ENCODE results near the gene AGMO.

AGMO gene

DNA sequence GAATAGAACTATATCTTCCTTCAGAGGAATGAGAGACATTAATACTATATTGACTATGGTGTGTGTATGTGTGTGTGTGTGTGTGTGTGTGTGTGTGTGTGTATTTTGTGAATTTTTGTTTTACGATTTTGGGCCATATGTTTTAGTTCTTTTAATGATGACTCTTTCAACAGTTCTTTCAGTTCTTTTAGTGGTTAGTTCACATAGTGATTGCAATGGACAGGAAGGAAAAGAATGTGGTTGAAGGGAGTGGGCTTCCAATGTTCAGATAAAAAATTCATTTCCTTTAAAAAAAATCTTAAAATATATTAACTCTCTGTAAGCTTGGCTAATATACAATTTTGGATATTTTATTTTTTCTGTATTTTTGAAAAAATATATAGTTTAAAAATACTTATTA, 343.6 kb downstream of the AGMO start:
- no peak for DNase-seq (ENCODE audit: low spot score)

- DNase-seq (ENCODE audit: low spot score), result no peak
These were observed 346.2 kb downstream of the AGMO start for GRCh38 chr7:15215616-15216015.

- DNase-seq (ENCODE audit: low spot score), result no peak
These were observed 346.8 kb downstream of the AGMO start for GRCh38 chr7:15214976-15215375.

GRCh38 chr7:15213093-15213492, 348.7 kb downstream of the AGMO start:
- DNase-seq (ENCODE audit: low spot score), result no peak

GRCh38 chr7:15209429-15209828, 352.4 kb downstream of the AGMO start:
- no peak for DNase-seq (ENCODE audit: low spot score)

- DNase-seq (ENCODE audit: low spot score), result no peak
These were observed 357.4 kb downstream of the AGMO start for GRCh38 chr7:15204421-15204820.

DNA sequence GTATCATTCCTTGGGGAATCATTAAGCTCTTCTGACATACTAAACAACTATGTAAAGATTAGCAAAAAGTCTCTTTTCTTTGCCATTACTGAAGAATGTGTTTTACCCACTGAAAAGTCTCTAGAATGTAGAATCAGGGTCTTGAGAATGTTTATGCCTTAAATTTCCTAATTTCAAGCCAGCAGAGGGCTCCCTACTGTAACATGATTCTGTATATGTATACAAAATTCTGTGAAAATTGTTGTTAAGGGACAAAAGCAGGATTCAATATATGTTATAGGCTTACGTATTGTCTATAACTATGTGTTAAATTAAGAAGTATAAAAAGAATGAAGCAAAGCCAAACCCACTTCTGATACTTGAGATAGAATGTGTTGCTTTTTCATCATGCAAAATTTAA, 362.3 kb downstream of the AGMO start:
- DNase-seq (ENCODE audit: low spot score), result no peak

- no peak for DNase-seq (ENCODE audit: low spot score)
These were observed 364.5 kb downstream of the AGMO start for GRCh38 chr7:15197042-15197977.

DNA sequence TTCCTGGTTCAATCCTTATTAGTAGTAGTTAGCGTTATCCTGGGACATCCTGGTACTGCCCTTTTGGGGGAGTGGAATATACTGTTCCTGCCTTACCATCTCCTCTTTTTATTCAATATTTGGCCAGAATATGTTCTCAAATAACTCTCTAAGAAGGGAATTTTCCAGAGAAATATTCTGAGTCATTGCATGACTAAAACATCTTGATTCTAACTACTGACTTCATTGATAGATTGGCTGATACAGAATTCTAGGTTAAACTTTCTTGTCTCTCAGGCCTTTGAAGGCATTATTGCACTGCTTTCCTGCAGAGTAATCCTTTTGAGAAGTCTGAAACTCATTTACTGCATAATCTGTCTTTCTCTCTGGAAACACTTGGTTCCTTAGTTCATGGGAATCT, 383.8 kb downstream of the AGMO start:
- no peak for DNase-seq (ENCODE audit: low spot score)

GRCh38 chr7:15176089-15176488, 385.7 kb downstream of the AGMO start:
- DNase-seq (ENCODE audit: low spot score), result no peak

DNA sequence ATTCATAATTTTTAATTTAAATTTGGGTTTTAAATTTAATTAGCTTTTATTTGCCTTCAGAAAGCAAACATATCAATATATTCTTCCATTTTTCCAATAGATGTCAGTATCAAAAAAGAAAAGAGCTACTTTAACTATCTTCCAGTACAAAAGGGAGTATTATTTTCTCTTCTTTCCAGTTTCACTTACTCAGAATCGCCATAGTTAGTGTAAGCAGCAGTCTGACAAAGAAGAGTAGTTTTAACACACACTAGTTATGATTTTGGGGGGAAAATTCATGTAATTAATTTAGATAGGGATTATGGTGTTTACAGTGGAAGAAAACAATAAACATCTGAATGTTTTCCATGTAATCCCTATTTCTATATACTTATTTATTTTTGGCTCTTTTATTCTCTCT, 386.7 kb downstream of the AGMO start:
- no peak for DNase-seq (ENCODE audit: low spot score)

DNA sequence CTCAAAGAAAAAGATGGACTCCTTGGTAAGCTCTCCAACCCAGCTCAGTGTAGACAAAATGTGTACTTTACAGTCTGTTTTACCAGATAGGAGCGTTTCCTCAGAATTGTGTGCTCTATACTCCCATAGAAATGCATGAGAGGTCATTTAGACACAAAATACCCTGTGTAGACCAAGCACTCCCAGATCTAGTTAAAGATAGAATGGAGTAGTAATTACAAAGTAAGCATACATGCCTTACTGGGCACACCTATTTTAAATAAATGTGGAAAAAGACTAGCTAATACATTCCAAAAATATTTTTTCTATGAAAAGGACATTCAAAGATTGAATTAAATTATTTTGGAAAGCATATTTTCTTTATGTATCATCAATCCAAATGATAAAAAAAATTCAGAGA, 387.3 kb downstream of the AGMO start:
- no peak for DNase-seq (ENCODE audit: low spot score)

DNA sequence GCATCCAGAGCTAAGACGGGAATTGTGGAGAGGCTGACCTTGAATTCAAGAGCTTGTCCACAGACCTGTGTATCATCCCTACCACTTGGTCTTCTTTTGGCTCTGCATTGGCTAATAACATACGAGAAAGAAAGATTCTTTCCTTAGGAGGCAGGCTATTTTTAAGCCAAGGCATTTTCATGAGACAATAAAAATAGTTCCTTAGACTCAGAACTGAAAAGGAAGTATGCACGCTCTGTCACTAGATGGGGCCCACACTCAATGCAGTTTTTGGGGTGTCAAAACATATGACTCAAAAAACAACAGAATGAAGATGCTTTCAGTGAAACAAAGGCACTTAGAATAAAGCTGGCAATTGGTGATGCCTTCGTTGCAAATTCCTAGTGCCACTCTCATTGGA, 393.3 kb downstream of the AGMO start:
- DNase-seq (ENCODE audit: low spot score), result no peak

GRCh38 chr7:15167912-15168311, 393.9 kb downstream of the AGMO start:
- no peak for DNase-seq (ENCODE audit: low spot score)

- DNase-seq (ENCODE audit: low spot score), result no peak
These were observed 395.2 kb downstream of the AGMO start for GRCh38 chr7:15166620-15167019.

DNA sequence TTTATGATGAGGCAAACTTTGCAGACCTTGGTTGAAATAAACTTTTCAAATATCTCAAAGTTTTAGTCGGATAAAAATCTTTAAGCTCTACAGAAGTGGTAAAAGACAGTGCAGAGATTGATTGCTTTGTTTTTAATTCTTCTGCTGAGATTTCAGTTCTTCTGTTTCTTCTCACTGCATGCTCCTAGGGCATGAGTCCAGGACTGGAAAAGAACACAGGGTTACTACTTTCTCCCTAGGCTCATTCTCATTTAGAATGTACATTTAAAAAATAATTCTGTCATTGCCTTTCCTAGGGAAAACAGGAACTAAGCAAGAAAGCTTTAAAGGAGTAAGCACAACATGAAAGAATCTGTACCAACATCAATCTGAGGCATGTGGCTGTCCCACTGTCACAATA, 402.6 kb downstream of the AGMO start:
- DNase-seq (ENCODE audit: low spot score), result no peak

- no peak for DNase-seq (ENCODE audit: low spot score)
These were observed 403.5 kb downstream of the AGMO start for GRCh38 chr7:15158141-15158810.
